ENCODE results near the gene MISP.

Gene MISP

DNA sequence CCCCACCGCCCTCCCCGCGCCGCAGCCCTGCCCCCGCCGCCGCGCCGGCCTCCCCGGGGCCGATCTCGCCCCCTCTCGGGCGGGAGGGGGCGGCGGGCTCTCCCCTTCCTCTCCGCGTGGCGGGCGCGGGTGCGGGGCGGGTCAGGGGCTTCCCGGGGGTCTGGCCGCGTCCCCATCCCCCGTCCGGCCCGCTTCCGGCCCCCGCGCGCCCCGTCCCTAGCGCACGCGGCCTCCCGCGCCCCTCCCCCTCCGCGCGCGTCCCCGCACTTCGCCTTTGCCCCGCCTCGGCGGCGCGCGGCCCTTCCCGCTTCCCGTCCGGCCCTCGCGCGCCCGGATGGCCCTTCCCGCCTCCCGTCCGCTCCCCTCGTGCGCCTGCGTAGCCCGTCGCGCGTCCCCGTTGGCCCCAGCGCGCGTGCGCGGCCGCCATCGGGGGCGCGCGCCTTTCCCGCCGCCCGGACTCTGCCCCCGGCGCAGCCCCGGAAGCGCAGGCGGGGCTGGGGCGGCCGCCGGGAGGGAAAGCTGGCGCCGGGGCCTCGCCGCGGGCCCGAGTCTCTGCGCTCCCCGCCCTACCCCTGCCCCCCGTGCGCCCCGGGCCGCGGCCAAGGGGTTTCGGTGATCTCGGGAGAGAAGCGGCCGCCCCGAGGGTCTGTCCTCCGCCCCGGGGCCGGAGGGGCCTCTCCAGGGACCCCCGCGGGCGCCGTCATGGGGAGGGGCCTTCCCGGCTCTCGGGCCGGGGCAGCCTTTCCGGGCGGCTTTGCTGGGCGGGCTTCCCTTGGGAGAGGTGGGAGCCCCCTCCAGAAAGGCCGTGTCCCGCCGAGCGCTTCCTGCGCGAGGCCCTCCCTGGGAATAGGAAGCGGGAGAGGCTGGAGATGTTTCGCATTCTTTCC is 46.9 kb downstream of the MISP start:
- H3K4me3 ChIP-seq (ENCODE audit: low read depth, low read length): peak overlapping the region; percentile 85
- DNase-seq (ENCODE audit: low read depth): peak; percentile 97
- TF ChIP-seq, protein P1, sequence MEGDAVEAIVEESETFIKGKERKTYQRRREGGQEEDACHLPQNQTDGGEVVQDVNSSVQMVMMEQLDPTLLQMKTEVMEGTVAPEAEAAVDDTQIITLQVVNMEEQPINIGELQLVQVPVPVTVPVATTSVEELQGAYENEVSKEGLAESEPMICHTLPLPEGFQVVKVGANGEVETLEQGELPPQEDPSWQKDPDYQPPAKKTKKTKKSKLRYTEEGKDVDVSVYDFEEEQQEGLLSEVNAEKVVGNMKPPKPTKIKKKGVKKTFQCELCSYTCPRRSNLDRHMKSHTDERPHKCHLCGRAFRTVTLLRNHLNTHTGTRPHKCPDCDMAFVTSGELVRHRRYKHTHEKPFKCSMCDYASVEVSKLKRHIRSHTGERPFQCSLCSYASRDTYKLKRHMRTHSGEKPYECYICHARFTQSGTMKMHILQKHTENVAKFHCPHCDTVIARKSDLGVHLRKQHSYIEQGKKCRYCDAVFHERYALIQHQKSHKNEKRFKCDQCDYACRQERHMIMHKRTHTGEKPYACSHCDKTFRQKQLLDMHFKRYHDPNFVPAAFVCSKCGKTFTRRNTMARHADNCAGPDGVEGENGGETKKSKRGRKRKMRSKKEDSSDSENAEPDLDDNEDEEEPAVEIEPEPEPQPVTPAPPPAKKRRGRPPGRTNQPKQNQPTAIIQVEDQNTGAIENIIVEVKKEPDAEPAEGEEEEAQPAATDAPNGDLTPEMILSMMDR (IDR thresholded peaks at IDR 0.05; ENCODE audit: insufficient read depth, low read depth, low read length, missing control alignments): no peak

DNA sequence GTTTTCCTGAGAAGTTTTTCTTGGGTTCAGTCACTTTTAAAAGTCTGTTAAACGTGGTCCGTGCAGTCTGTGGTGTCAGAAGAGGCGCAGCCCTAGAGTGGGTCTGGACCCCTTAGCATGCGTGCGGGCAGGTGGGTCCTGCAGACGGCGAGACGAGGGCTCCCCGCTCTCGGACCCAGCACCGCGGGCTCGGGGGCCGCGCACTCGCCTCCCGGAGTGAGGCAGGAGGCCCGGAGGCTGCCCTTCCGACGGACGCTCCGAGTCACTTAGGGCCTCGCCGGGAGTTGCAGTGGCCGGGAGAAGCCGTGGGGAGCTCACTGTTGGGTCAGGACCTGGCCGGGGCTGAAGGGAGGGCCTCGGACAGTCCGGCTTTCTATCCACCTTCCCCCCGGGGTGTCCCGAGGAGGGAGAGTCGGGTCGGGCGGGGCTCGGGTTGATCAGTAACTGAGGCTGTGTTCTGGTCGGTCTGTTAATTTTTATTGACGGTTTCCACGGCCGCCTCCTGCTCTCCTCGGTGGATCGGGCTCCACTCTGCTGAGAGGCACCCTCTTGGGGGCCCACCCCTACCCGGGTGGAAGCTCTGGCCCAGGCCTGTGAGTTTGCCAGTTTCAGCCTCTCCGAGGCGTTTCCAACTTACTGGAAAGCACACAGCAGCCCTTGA is 47.6 kb downstream of the MISP start:
- H3K4me3 ChIP-seq (ENCODE audit: low read depth, low read length): peak overlapping the region; percentile 85
- TF ChIP-seq, protein P1 (IDR thresholded peaks at IDR 0.05; ENCODE audit: insufficient read depth, low read depth, low read length, missing control alignments): no peak
- peak; percentile 21 for DNase-seq (ENCODE audit: low read depth)

DNA sequence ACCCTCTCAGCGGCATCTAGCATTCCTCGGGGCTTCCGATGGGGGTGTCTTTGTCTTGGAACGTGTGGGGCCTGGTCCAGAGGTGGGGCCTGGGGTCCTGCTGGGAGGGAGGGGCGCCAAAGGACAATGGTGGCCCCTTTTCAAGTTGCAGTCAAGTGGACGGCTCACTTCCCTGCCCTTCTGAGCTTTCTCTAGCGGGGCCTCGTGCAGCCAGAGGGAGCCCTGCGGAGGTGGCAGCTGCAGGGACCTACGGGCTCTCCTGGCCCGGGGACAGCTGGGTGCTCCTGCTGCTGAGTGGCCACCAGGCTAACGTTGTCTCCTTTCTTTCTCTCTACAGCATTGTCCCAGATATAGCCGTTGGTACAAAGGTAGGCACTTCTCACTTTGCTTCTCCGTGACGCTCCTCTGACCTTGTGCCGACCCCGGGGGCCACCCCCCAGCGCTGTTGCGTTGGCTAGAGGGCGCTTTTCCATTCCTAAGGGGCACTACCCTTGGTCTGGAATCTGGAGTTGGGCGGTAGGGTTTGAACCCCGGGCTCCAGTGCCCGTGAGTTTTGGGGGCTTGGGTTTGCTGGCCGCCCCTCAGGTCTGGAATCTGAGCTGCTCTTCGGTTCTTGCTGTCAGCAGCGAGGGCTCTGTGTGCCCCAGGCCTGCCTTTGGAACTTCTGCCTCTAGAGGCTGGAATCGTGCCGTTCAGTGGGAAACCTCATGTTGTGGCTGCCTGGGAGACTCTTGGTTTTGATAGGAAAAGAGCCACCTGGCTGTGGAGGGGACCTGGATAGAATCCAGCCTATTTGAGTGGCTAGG is 48.4 kb downstream of the MISP start:
- DNase-seq (ENCODE audit: low read depth): peak; percentile 35
- H3K4me3 ChIP-seq (ENCODE audit: low read depth, low read length): peak overlapping the region; percentile 85
- TF ChIP-seq, protein P1 (IDR thresholded peaks at IDR 0.05; ENCODE audit: insufficient read depth, low read depth, low read length, missing control alignments): no peak

DNA sequence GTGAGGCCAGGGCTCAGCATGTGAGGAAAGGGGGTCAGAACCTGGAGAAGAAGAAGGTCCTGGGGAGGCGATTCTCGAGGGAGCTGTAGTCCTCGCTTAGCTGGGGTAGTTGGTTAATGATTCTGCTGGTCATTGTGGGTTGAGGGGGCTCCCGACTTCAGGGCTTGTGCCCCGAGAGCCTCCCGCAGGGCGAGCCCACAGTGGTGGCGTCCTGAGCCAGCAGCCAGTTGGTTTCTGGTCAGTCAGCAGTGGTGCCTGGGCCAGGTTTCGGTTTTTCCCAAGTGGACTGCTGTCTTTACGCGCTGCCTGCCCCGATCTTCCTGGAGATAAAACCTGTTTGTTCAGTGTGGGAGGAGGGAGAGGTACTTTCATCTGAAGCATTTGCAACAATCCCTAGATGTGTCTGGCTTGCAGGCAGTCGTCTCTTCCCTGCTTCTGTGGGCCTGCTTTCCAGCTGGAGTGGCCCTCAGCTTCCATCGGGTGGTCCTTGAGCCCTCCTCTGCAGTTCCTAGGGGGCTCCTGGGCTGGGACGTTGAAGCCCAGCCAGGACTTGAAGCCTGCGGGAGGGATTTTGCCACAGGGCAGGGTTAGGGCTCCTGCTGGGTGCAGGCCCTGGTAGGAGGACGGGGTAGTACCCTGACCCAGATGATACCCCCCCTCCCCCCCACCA is 49.6 kb downstream of the MISP start:
- TF ChIP-seq, protein P1 (IDR thresholded peaks at IDR 0.05; ENCODE audit: insufficient read depth, low read depth, low read length, missing control alignments): no peak
- no peak for DNase-seq (ENCODE audit: low read depth)
- no peak overlapping the region for H3K4me3 ChIP-seq (ENCODE audit: low read depth, low read length)

DNA sequence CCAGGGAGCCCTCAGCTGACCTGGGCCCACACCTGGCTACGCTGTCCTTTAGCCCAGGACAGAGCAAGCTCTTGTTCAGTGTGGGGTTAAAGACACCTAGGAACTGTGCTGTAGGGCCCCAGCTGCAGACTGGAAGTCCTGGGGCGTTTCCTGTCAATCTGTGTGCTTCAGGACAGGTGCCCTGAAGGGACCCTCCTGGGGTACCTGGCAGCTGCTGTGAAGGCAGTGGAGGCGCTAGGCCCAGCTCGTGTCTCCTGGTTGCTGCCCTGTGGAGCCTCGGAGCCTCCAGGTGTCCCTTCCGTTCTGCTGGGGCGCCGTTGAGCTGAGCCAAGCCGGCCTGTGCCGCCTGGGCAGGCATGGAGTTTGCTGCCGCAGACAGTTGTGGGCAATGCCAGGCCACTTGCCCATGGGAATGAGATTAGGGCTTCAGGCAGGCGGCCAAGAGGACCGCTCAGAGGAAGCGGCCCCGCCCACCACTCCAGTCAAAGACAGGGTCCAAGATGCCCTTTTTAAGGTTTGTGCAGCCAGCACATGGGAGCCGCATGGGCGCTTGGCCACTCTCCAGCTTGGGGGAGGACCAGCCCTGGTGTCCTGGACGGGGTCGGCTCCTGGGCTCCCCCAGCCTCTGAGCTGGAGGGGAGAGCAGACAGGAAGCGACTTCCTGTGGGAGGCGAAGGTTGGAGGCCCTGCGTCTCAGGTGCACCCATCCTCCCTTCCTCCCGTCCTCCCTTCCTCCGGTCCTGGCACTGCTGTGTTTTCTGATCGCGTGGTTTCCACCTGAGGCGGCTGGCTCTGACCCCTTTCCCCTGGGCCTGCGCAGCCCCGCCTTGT is 50.3 kb downstream of the MISP start:
- DNase-seq (ENCODE audit: low read depth): no peak
- H3K4me3 ChIP-seq (ENCODE audit: low read depth, low read length): no peak overlapping the region
- TF ChIP-seq, protein P1 (IDR thresholded peaks at IDR 0.05; ENCODE audit: insufficient read depth, low read depth, low read length, missing control alignments): no peak

All from GM12865 (cell line).